ENCODE measurements around the gene CEP164. TPM values are rescaled to one million over a fixed set of nuclear protein-coding genes. Genes with fewer than 3 reads are reported as not detected.

CEP164 gene
- total and polyA plus RNA-seq, 10 of the 15 experiments (the other 5 are each of a cell fraction or from before 2014, with no cell fraction given): 4.2 to 31.2 (median 20.2) TPM

DNA sequence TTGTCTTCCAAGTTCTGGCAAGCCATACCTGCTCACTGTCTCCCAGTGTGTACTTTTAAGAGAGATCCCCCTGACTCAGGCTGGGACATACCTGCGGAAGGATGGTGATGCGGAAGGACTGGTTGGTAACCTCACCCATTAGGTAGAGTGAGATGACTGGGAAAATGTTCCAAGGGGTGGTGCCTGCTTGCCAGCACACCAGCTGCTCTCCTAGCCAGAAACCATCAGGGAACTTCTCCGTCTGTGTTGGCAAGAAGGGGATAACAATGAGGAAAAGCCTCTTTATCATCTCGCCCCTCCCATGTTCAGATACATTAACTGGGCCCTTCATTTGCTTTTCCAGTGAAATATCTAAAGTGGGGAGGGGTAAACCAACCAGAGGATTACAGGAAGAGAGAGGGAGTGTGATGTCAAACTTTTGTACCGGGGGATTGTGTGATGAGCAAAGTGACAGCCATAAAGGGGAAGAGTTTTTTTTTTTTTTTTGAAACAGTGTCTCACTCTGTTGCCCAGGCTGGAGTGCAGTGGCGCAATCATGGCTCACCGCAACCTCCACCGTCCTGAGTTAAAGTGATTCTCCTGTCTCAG is 36.8 kb upstream of the CEP164 start, which contains the start of gene BACE1-AS:
BACE1-AS (plus strand) TSS at position 538 of the 588 bp plus-strand sequence.
- POLR2A ChIA-PET: no interaction called here
- no peak for DNase-seq (ENCODE audit: low read depth, low spot score)
- FAIRE-seq: no peak
- Histone ChIP-seq H3K4me1 (ENCODE audit: control insufficient read depth, insufficient read depth, low read length) (no peaks in the 10 kb centered on the region), H3K4me2 (ENCODE audit: control insufficient read depth, insufficient read depth) (no peak within 1 kb of the TSS), H3K27me3 (replicated peaks in 1 of 2; ENCODE audit: control insufficient read depth in 2 of 2, insufficient read depth in 2 of 2, low read length in 1 of 2) (no peaks in the 10 kb centered on the region), H3K79me2 (ENCODE audit: control insufficient read depth, insufficient read depth, low read length) (no peaks in the 10 kb centered on the region), H3K36me3 (ENCODE audit: control insufficient read depth in 2 of 2, insufficient read depth in 2 of 2, low read length in 1 of 2) (peaks cover 0 to 2% of the 10 kb centered on the region in 2 experiments; a peak in 2 of 4 replicates), H3K4me3 (no peak within 1 kb of the TSS), H4K20me1 (ENCODE audit: control insufficient read depth, insufficient read depth) (no peaks in the 10 kb centered on the region), H3K27ac (ENCODE audit: control insufficient read depth, insufficient read depth) (no peak within 1 kb of the TSS), H3K9ac (ENCODE audit: control insufficient read depth, insufficient read depth, low read length) (no peak within 1 kb of the TSS), H3K9me3 (replicated peaks; ENCODE audit: control insufficient read depth, insufficient read depth, low read length) (no peaks in the 10 kb centered on the region), H2AFZ (ENCODE audit: control insufficient read depth, low read depth, low read length) (no peak within 1 kb of the TSS)
- WGBS (ENCODE audit: insufficient coverage, insufficient replicate concordance, low lambda C conversion rate, missing lambda C conversion rate): 85% methylated on average over 8 of the region's 8 CpGs
- intact Hi-C loops (cut with micrococcal nuclease; ENCODE audit: unreplicated experiment): no loop called here
- no TSS peak for BruUV-seq (replicated peaks)
- no peak for ATAC-seq
- in situ Hi-C loops (cut with MboI): no loop called here
- SMC1A ChIA-PET (ENCODE audit: uncharacterized antibody, unreplicated experiment): no interaction called here
- RAD21 ChIA-PET (ENCODE audit: unreplicated experiment): no interaction called here
- CTCF ChIA-PET: no interaction called here
- no peak for TF ChIP-seq ZNF384 (IDR thresholded peaks at IDR 0.05; ENCODE audit: borderline replicate concordance, low read depth, low read length)
- no peak for TF ChIP-seq ATF7 (IDR thresholded peaks at IDR 0.05; ENCODE audit: low read depth)
- TF ChIP-seq NFYB (IDR thresholded peaks at IDR 0.05; ENCODE audit: insufficient read depth, low read depth, low read length): no peak
- no peak for TF ChIP-seq MLLT1 (IDR thresholded peaks at IDR 0.05)
- TF ChIP-seq, protein P1, sequence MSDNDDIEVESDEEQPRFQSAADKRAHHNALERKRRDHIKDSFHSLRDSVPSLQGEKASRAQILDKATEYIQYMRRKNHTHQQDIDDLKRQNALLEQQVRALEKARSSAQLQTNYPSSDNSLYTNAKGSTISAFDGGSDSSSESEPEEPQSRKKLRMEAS (IDR thresholded peaks at IDR 0.05; ENCODE audit: low read depth, low read length): no peak
- no peak for TF ChIP-seq NR2C2 (IDR thresholded peaks at IDR 0.05; ENCODE audit: borderline replicate concordance, control insufficient read depth, insufficient read length, low read depth)
- TF ChIP-seq MTA2 (IDR thresholded peaks at IDR 0.05; ENCODE audit: low read depth): no peak
- TF ChIP-seq POLR2AphosphoS5 (IDR thresholded peaks at IDR 0.05; ENCODE audit: low read length): no peak
- TF ChIP-seq REST (IDR thresholded peaks at IDR 0.05; ENCODE audit: low read depth, low read length): no peak
- TF ChIP-seq ZBTB40 (IDR thresholded peaks at IDR 0.05; ENCODE audit: borderline replicate concordance): no peak
- no peak for TF ChIP-seq CHD4 (IDR thresholded peaks at IDR 0.05)
- TF ChIP-seq BACH1 (IDR thresholded peaks at IDR 0.05; ENCODE audit: borderline replicate concordance): no peak
- TF ChIP-seq MEF2B (IDR thresholded peaks at IDR 0.05; ENCODE audit: partially characterized antibody, poor library complexity, severe bottlenecking): no peak
- TF ChIP-seq IKZF2 (IDR thresholded peaks at IDR 0.05): no peak
- TF ChIP-seq CHD2 (IDR thresholded peaks at IDR 0.05; ENCODE audit: borderline replicate concordance, low read depth, low read length): no peak

All from GM12878 (cell line).